Mesenchymal stem cell (in vitro differentiated cells and primary cell): ENCODE measurements around the gene KDM7A.

Source experiments
- DNase-seq: peaks from one replicate; pipeline ENCODE4 v3.0.0-alpha.2; 2013
- H2AFZ ChIP-seq: one replicate; pipeline ENCODE4 v1.6.1; 2013; ENCODE audit warnings: low read depth, mild to moderate bottlenecking, control low read depth, inconsistent platforms, low read length, moderate library complexity
- H2AK5ac ChIP-seq: 2 replicates; pipeline ENCODE4 v1.6.1; 2013; ENCODE audit warnings: low read length, moderate library complexity, mild to moderate bottlenecking, inconsistent platforms; ENCODE audit not compliant: severe bottlenecking
- H2BK120ac ChIP-seq: one replicate; pipeline ENCODE4 v1.6.1; 2013; ENCODE audit warnings: low read depth, mild to moderate bottlenecking, inconsistent platforms, low read length, moderate library complexity
- H2BK12ac ChIP-seq, 2 experiments: one replicate each; pipeline ENCODE4 v1.6.1; 2013; ENCODE audit warnings: inconsistent platforms in 2 of 2, low read length in 2 of 2, mild to moderate bottlenecking in 2 of 2, moderate library complexity in 2 of 2, control low read depth in 1 of 2
- H2BK15ac ChIP-seq: one replicate; pipeline ENCODE4 v1.6.1; 2013; ENCODE audit warnings: mild to moderate bottlenecking, low read depth, inconsistent platforms; ENCODE audit not compliant: poor library complexity, severe bottlenecking
- H2BK5ac ChIP-seq: 2 replicates; pipeline ENCODE4 v1.6.1; 2013; ENCODE audit warnings: low read depth, mild to moderate bottlenecking, low read length, control low read depth, inconsistent platforms; ENCODE audit not compliant: poor library complexity, severe bottlenecking
- H3K14ac ChIP-seq, 2 experiments: one replicate each; pipeline ENCODE4 v1.6.1; 2013; ENCODE audit warnings: inconsistent platforms in 2 of 2, low read length in 2 of 2, control low read depth in 1 of 2, mild to moderate bottlenecking in 1 of 2, moderate library complexity in 1 of 2
- H3K18ac ChIP-seq, 2 experiments: one replicate each; pipeline ENCODE4 v1.6.1; 2013; ENCODE audit warnings: inconsistent platforms in 2 of 2, low read length in 2 of 2, control low read depth in 1 of 2, low read depth in 1 of 2, mild to moderate bottlenecking in 1 of 2
- H3K23ac ChIP-seq, 2 experiments: one replicate each; pipeline ENCODE4 v1.6.1; 2013; ENCODE audit warnings: inconsistent platforms in 2 of 2, low read length in 2 of 2, mild to moderate bottlenecking in 2 of 2, moderate library complexity in 2 of 2, control low read depth in 1 of 2
- H3K27ac ChIP-seq: 2 replicates; pipeline ENCODE4 v1.5.1; 2013; ENCODE audit warnings: mild to moderate bottlenecking, moderate library complexity, low read length, control low read depth, inconsistent platforms; ENCODE audit not compliant: poor library complexity, severe bottlenecking
- H3K27me3 ChIP-seq, 2 experiments: 2 replicates each; pipeline versions ENCODE4 v1.6.1 to v1.7.0; 2013; ENCODE audit warnings: low read length in 2 of 2, mild to moderate bottlenecking in 2 of 2, moderate library complexity in 2 of 2, control low read depth in 1 of 2, inconsistent platforms in 1 of 2; ENCODE audit not compliant: control insufficient read depth in 1 of 2, insufficient read depth in 1 of 2
- H3K36me3 ChIP-seq, 2 experiments: 2 replicates each; pipeline versions ENCODE4 v1.6.1 to v1.7.0; 2013; ENCODE audit warnings: low read length in 2 of 2, control low read depth in 1 of 2, inconsistent platforms in 1 of 2, low read depth in 1 of 2, mild to moderate bottlenecking in 1 of 2; ENCODE audit not compliant: insufficient read depth in 2 of 2, control insufficient read depth in 1 of 2
- H3K4ac ChIP-seq, 2 experiments: one replicate each; pipeline ENCODE4 v1.6.1; 2013; ENCODE audit warnings: inconsistent platforms in 2 of 2, low read length in 2 of 2, mild to moderate bottlenecking in 2 of 2, moderate library complexity in 2 of 2, control low read depth in 1 of 2, low read depth in 1 of 2
- H3K4me1 ChIP-seq: 2 replicates; pipeline ENCODE4 v1.6.1; 2013; ENCODE audit warnings: low read depth, low read length, control low read depth; ENCODE audit not compliant: control insufficient read depth, insufficient read depth
- H3K4me2 ChIP-seq: 2 replicates; pipeline ENCODE4 v1.6.1; 2013; ENCODE audit warnings: low read length, mild to moderate bottlenecking, inconsistent platforms; ENCODE audit not compliant: poor library complexity, severe bottlenecking
- H3K4me3 ChIP-seq, 2 experiments: 2 replicates each; pipeline versions ENCODE4 v1.5.1 to v1.7.0; 2013; ENCODE audit warnings: low read length in 2 of 2, mild to moderate bottlenecking in 2 of 2, control low read depth in 1 of 2, low read depth in 1 of 2; ENCODE audit not compliant: insufficient read depth in 1 of 2
- H3K79me1 ChIP-seq: replicated peaks from 2 replicates; pipeline ENCODE4 v1.6.1; 2013; ENCODE audit warnings: mild to moderate bottlenecking, control low read depth, low read length, inconsistent platforms; ENCODE audit not compliant: poor library complexity, severe bottlenecking
- H3K9ac ChIP-seq: 2 replicates; pipeline ENCODE4 v1.7.0; 2013; ENCODE audit warnings: mild to moderate bottlenecking, low read length, moderate library complexity
- H3K9me3 ChIP-seq: 2 replicates; pipeline ENCODE4 v1.7.0; 2013; ENCODE audit warnings: mild to moderate bottlenecking, low read length; ENCODE audit not compliant: control insufficient read depth
- H4K8ac ChIP-seq: one replicate; pipeline ENCODE4 v1.6.1; 2013; ENCODE audit warnings: inconsistent platforms, mild to moderate bottlenecking, low read length, moderate library complexity
- H4K91ac ChIP-seq: one replicate; pipeline ENCODE4 v1.6.1; 2013; ENCODE audit warnings: mild to moderate bottlenecking, low read length, inconsistent platforms
- WGBS: methylation state at CpG from one replicate; pipeline ENCODE4 v1.1.7; 2013; ENCODE audit warnings: mixed read lengths; 5-methylcytosine and 5-hydroxymethylcytosine counted together

The KDM7A gene

GRCh38 chr7:140222814-140223213 lies 46.0 kb upstream of the KDM7A start:
- 88% methylated on average over 10 of the region's 10 CpGs for WGBS
- no peak overlapping the region for H4K91ac ChIP-seq
- H3K23ac ChIP-seq: no peak overlapping the region
- H3K4ac ChIP-seq: no peak overlapping the region
- no peak overlapping the region for H2AFZ ChIP-seq
- H3K14ac ChIP-seq: no peak overlapping the region
- no peak overlapping the region for H3K27ac ChIP-seq
- H3K79me1 ChIP-seq: no peaks in the 10 kb centered on the region
- no peak for DNase-seq
- H3K9ac ChIP-seq: no peak overlapping the region
- H2BK12ac ChIP-seq: no peak overlapping the region
- H3K36me3 ChIP-seq: no peaks in the 10 kb centered on the region
- no peak overlapping the region for H2BK120ac ChIP-seq
- no peak overlapping the region for H3K18ac ChIP-seq
- no peaks in the 10 kb centered on the region for H3K9me3 ChIP-seq
- peaks cover 1% of the 10 kb centered on the region for H3K4me1 ChIP-seq
- no peak overlapping the region for H2BK15ac ChIP-seq
- no peak overlapping the region for H3K4me3 ChIP-seq
- H2BK5ac ChIP-seq: no peak overlapping the region
- H4K8ac ChIP-seq: no peak overlapping the region
- H2AK5ac ChIP-seq: no peak overlapping the region
- H3K27me3 ChIP-seq: peaks cover 10 to 40% of the 10 kb centered on the region in 2 experiments
- H3K4me2 ChIP-seq: no peak overlapping the region

- H3K4me2 ChIP-seq: no peak overlapping the region
- H3K79me1 ChIP-seq: no peaks in the 10 kb centered on the region
- H3K23ac ChIP-seq: no peak overlapping the region
- H2BK12ac ChIP-seq: no peak overlapping the region
- no peak overlapping the region for H2BK120ac ChIP-seq
- no peaks in the 10 kb centered on the region for H3K9me3 ChIP-seq
- no peak overlapping the region for H2BK5ac ChIP-seq
- no peak overlapping the region for H3K27ac ChIP-seq
- H3K14ac ChIP-seq: no peak overlapping the region
- WGBS: 91% methylated on average over 9 of the region's 10 CpGs
- no peak for DNase-seq
- H3K36me3 ChIP-seq: no peaks in the 10 kb centered on the region
- H3K4ac ChIP-seq: no peak overlapping the region
- no peak overlapping the region for H2AK5ac ChIP-seq
- no peak overlapping the region for H2AFZ ChIP-seq
- peaks cover 10 to 30% of the 10 kb centered on the region in 2 experiments for H3K27me3 ChIP-seq
- H2BK15ac ChIP-seq: no peak overlapping the region
- no peak overlapping the region for H3K4me3 ChIP-seq
- no peak overlapping the region for H4K8ac ChIP-seq
- H3K4me1 ChIP-seq: peaks cover 1% of the 10 kb centered on the region
- H3K18ac ChIP-seq: no peak overlapping the region
- no peak overlapping the region for H4K91ac ChIP-seq
- no peak overlapping the region for H3K9ac ChIP-seq
Measured at GRCh38 chr7:140219672-140220524, 43.1 kb upstream of the KDM7A start.

- DNase-seq: no peak
- 77% methylated on average over 3 of the region's 4 CpGs for WGBS
- H2BK5ac ChIP-seq: no peak overlapping the region
Measured at GRCh38 chr7:140218656-140219055, 41.9 kb upstream of the KDM7A start.

GRCh38 chr7:140217750-140218501 lies 41.1 kb upstream of the KDM7A start:
- 96% methylated on average over 4 of the region's 4 CpGs for WGBS
- no peaks in the 10 kb centered on the region for H3K9me3 ChIP-seq
- H2BK120ac ChIP-seq: no peak overlapping the region
- peaks cover 1% of the 10 kb centered on the region for H3K4me1 ChIP-seq
- H3K14ac ChIP-seq: no peak overlapping the region
- H3K9ac ChIP-seq: no peak overlapping the region
- H4K91ac ChIP-seq: no peak overlapping the region
- no peak overlapping the region for H2BK15ac ChIP-seq
- H3K4me2 ChIP-seq: no peak overlapping the region
- no peak overlapping the region for H3K4me3 ChIP-seq
- no peaks in the 10 kb centered on the region for H3K79me1 ChIP-seq
- no peak overlapping the region for H2BK5ac ChIP-seq
- no peak overlapping the region for H2AK5ac ChIP-seq
- no peak overlapping the region for H2BK12ac ChIP-seq
- H3K18ac ChIP-seq: no peak overlapping the region
- no peak for DNase-seq
- H3K4ac ChIP-seq: no peak overlapping the region
- peaks cover 2 to 24% of the 10 kb centered on the region in 2 experiments for H3K27me3 ChIP-seq
- H3K23ac ChIP-seq: no peak overlapping the region
- H3K36me3 ChIP-seq: no peaks in the 10 kb centered on the region
- H3K27ac ChIP-seq: no peak overlapping the region
- no peak overlapping the region for H4K8ac ChIP-seq
- H2AFZ ChIP-seq: no peak overlapping the region

More at GRCh38 chr7:140218656-140219055, 41.9 kb upstream of the KDM7A start:
- H2AK5ac ChIP-seq: no peak overlapping the region
- H2AFZ ChIP-seq: no peak overlapping the region
- H3K27me3 ChIP-seq: peaks cover 7 to 30% of the 10 kb centered on the region in 2 experiments
- H2BK120ac ChIP-seq: no peak overlapping the region
- H4K8ac ChIP-seq: no peak overlapping the region
- no peaks in the 10 kb centered on the region for H3K79me1 ChIP-seq
- no peak overlapping the region for H2BK12ac ChIP-seq
- no peak overlapping the region for H3K4me3 ChIP-seq
- no peaks in the 10 kb centered on the region for H3K9me3 ChIP-seq
- no peak overlapping the region for H3K4me2 ChIP-seq
- no peak overlapping the region for H2BK15ac ChIP-seq
- no peak overlapping the region for H3K4ac ChIP-seq
- H3K36me3 ChIP-seq: no peaks in the 10 kb centered on the region
- H3K9ac ChIP-seq: no peak overlapping the region
- no peak overlapping the region for H3K27ac ChIP-seq
- no peak overlapping the region for H3K23ac ChIP-seq
- H3K4me1 ChIP-seq: peaks cover 1% of the 10 kb centered on the region
- H3K14ac ChIP-seq: no peak overlapping the region
- H3K18ac ChIP-seq: no peak overlapping the region
- H4K91ac ChIP-seq: no peak overlapping the region
